Natural killer cell (primary cell): ENCODE data around the gene PLXNA2. TPM values are rescaled to one million over a fixed set of nuclear protein-coding genes. Genes with fewer than 3 reads are reported as not detected.

ENCODE experiments used
- ATAC-seq, 3 donors: fragments of 150-1000 bp in 2 of 3; fragments of 200-7000 bp in 1 of 3; cut with Tn5 transposase; 1 replicate in 1 of 3; 2 replicates in 2 of 3; pipeline ENCODE4 v1.10.0; 2021; ENCODE audit warnings: mild to moderate bottlenecking in 2 of 3, moderate library complexity in 2 of 3
- DNase-seq, 2 donors: peaks; one replicate each; pipeline versions ENCODE4 v3.0.0 to v3.0.0-alpha.2; 2013 to 2021; ENCODE audit warnings: mixed read lengths in 1 of 2
- H3K27ac ChIP-seq: one replicate; pipeline ENCODE4 v1.5.1; 2013; ENCODE audit warnings: mild to moderate bottlenecking, low read length
- H3K27me3 ChIP-seq: one replicate; pipeline ENCODE4 v1.6.1; 2013; ENCODE audit warnings: low read length; ENCODE audit not compliant: control insufficient read depth, insufficient read depth
- H3K36me3 ChIP-seq: one replicate; pipeline ENCODE4 v1.6.1; 2013; ENCODE audit warnings: low read length; ENCODE audit not compliant: control insufficient read depth, insufficient read depth
- H3K4me1 ChIP-seq: one replicate; pipeline ENCODE4 v1.6.1; 2013; ENCODE audit warnings: low read length; ENCODE audit not compliant: control insufficient read depth, insufficient read depth
- H3K4me3 ChIP-seq: one replicate; pipeline ENCODE4 v1.5.1; 2013; ENCODE audit warnings: low read length
- H3K9me3 ChIP-seq: one replicate; pipeline ENCODE4 v1.6.1; 2013; ENCODE audit warnings: low read length; ENCODE audit not compliant: control insufficient read depth, insufficient read depth
- H3K27ac Mint-ChIP-seq, 2 donors: one replicate each; pipeline ENCODE4 v1.8.0; 2022; ENCODE audit warnings: mild to moderate bottlenecking in 2 of 2, mixed read lengths in 2 of 2, moderate library complexity in 1 of 2
- H3K27me3 Mint-ChIP-seq, 2 donors: one replicate each; pipeline ENCODE4 v1.8.0; 2022; ENCODE audit warnings: low read depth in 2 of 2, mixed read lengths in 2 of 2
- H3K36me3 Mint-ChIP-seq: one replicate; pipeline ENCODE4 v1.8.0; 2022; ENCODE audit warnings: mixed read lengths
- H3K4me1 Mint-ChIP-seq, 2 donors: one replicate each; pipeline ENCODE4 v1.8.0; 2022; ENCODE audit warnings: mixed read lengths in 2 of 2
- H3K4me3 Mint-ChIP-seq: one replicate; pipeline ENCODE4 v1.8.0; 2022; ENCODE audit warnings: mild to moderate bottlenecking, moderate library complexity, mixed read lengths
- H3K9me3 Mint-ChIP-seq, 2 donors: one replicate each; pipeline ENCODE4 v1.8.0; 2022; ENCODE audit warnings: mixed read lengths in 2 of 2
- CTCF ChIP-seq: fragments of 200-600 bp; IDR thresholded peaks from one replicate; pipeline ENCODE4 v1.8.0; 2022; ENCODE audit warnings: antibody characterized with exemption
- WGBS: methylation state at CpG from one replicate; pipeline ENCODE4 v1.1.7; 2013; ENCODE audit warnings: missing lambda C conversion rate; ENCODE audit not compliant: insufficient coverage; 5-methylcytosine and 5-hydroxymethylcytosine counted together
- intact Hi-C: fragments of 100-400 bp; cut with micrococcal nuclease; formaldehyde crosslinking; loops from one replicate; pipeline ENCODE4 v1.14.2; 2022
- total RNA-seq, 4 donors: library from RNA; stranded (reverse); fragments of 120-200 nt in 1 of 4; gene quantifications; one replicate each; pipeline versions ENCODE4 v1.2.3 to v1.2.4, GENCODE V29; 2013 to 2022

The PLXNA2 gene
- total RNA-seq, 3 donors from 2014 or later (not counting 1 experiment from before 2014, with no cell fraction given) = 2.8 to 8.4 (median 2.8) TPM

DNA sequence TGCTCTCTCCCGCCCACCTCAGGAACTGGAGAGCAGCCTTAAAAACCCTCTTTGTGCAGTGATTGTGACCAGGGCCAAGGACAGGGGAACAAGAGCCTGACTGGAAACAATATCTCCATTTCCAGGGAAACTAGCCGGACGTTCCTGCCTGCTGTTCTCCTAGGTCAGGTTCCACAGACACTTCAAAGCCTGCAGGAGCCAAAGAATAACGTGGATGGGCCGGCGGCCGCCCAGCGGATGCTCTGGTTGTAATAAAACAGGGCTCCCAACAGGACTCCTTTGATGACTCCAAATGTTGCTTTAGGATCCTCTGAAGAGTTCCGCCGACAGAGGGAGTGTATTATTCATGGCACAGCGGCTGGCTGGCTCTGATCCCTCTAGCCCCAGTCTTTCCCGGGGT is 162.2 kb downstream of the PLXNA2 start:
- no peaks in the 10 kb centered on the region for H3K9me3 Mint-ChIP-seq
- TF ChIP-seq CTCF = no peak
- no peak overlapping the region for H3K4me3 ChIP-seq
- H3K4me1 ChIP-seq = peaks cover 3% of the 10 kb centered on the region
- intact Hi-C loops = no loop called here
- H3K27ac Mint-ChIP-seq = no peak overlapping the region
- H3K9me3 ChIP-seq = no peaks in the 10 kb centered on the region
- no peaks in the 10 kb centered on the region for H3K27me3 ChIP-seq
- H3K4me1 Mint-ChIP-seq = peaks cover 12 to 14% of the 10 kb centered on the region in 2 donors
- no peak overlapping the region for H3K27ac ChIP-seq
- no peaks in the 10 kb centered on the region for H3K36me3 ChIP-seq
- no peak overlapping the region for H3K4me3 Mint-ChIP-seq
- ATAC-seq = no peak
- WGBS = 95% methylated on average over 12 of the region's 12 CpGs
- no peaks in the 10 kb centered on the region for H3K36me3 Mint-ChIP-seq
- no peaks in the 10 kb centered on the region for H3K27me3 Mint-ChIP-seq
- DNase-seq = no peak

DNA sequence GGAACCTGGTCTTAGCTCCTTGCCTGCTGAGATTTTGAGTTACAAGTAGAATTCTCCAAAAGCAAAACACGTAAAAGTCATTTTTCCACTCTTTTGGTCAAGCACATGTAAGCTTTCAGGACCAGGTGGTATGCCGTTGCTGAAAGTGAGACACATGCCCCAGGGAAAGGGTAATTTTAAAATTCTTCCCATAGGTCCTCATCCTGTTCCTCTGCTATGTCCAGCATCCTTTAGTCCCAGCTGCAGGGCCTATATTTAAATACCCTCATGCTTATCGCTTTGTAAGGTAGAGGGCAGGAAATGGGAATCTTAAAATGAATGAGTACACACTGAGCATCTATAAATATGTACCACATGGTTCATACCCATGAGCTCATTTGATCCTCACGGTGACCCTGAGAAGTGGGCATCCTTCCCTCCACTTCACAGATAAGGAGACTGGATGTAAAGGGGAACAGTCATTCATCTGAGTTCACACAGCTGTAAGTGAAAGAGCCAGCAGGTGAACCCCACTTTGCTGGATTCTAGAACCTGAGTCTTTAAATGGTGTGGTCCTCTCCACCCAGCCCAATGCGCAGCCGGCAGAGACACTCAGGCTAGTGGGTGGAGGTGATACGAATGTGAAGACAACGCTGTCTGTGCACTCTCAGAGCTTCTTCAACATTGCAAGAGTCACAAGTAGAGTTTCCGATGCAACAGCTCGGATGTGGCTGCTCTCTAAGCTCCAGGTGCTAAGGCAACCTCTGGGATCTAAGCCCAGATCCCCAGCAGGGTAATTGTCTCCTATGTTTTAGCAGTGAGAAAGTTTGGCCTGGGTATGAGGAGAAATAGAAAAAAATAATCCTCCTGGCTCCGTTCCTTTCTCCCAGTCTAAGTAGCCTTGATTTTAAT is 163.5 kb downstream of the PLXNA2 start:
- Mint-ChIP-seq H3K4me1 (peaks cover 0 to 1% of the 10 kb centered on the region in 2 donors), H3K36me3 (no peaks in the 10 kb centered on the region), H3K9me3 (no peaks in the 10 kb centered on the region), H3K27me3 (no peaks in the 10 kb centered on the region), H3K27ac (no peak overlapping the region), H3K4me3 (no peak overlapping the region)
- Histone ChIP-seq H3K4me1 (no peaks in the 10 kb centered on the region), H3K27me3 (no peaks in the 10 kb centered on the region), H3K4me3 (no peak overlapping the region), H3K9me3 (no peaks in the 10 kb centered on the region), H3K27ac (no peak overlapping the region), H3K36me3 (no peaks in the 10 kb centered on the region)
- WGBS = 91% methylated on average over 9 of the region's 11 CpGs
- ATAC-seq (no peak), DNase-seq (no peak)
- intact Hi-C loops = no loop called here
- TF ChIP-seq CTCF = no peak

DNA sequence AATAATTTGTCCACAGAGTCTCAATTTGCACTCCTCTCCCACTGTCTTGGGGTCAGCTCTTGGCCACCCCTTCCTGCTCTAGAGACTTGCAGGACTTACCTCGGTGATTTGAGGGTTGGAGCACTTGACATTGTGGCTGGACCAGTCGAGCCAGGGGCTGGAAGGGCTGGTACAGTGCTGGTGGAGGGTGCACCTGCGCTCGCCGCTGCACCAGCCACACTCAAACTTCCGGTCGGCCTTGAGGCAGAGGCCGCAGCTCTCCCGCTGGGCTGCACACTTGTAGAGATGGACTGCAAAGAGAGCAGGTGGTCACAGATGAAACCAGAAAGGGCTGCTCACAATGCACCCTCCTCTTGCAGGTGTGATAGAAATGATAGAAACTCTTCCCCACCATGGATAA is 165.0 kb downstream of the PLXNA2 start:
- Mint-ChIP-seq H3K27me3 (no peaks in the 10 kb centered on the region), H3K27ac (no peak overlapping the region), H3K4me1 (no peaks in the 10 kb centered on the region), H3K36me3 (no peaks in the 10 kb centered on the region), H3K9me3 (no peaks in the 10 kb centered on the region), H3K4me3 (no peak overlapping the region)
- intact Hi-C loops = no loop called here
- Histone ChIP-seq H3K36me3 (no peaks in the 10 kb centered on the region), H3K27me3 (no peaks in the 10 kb centered on the region), H3K4me3 (no peak overlapping the region), H3K4me1 (no peaks in the 10 kb centered on the region), H3K27ac (no peak overlapping the region), H3K9me3 (no peaks in the 10 kb centered on the region)
- WGBS = 89% methylated on average over 9 of the region's 9 CpGs
- no peak for DNase-seq
- no peak for TF ChIP-seq CTCF
- ATAC-seq = no peak
